GM10266 (cell line): ENCODE data around the gene C14orf39.

Experiments used
- DNase-seq: peaks from one replicate; pipeline ENCODE4 v3.0.0; 2012; ENCODE audit errors: extremely low spot score
- TF ChIP-seq, protein P1 (sequence below): IDR thresholded peaks from 2 replicates; pipeline ENCODE4 v1.5.1; 2012; ENCODE audit warnings: mild to moderate bottlenecking, low read depth; ENCODE audit not compliant: control insufficient read depth, insufficient read depth; ENCODE audit errors: missing control alignments

C14orf39 gene

DNA sequence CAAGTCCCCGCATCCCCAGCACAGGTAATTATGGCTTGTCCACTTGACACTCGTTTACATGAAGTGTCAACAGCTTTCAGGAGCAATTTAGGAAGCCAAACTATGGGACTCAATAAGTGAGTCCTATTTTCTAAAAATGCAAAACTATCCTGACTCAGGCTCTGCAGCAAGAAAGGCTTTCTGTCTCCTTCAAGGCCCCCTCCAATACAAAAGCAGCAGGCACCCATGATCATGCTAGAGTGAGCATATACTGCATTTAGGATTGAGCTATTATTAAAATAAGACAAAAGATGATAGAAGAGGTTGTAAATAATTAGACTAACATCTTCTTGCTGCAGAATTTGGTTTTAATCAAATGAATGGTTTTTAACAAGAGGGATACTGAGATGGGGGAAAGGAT lies 26.3 kb upstream of the C14orf39 start:
- TF ChIP-seq, protein P1, sequence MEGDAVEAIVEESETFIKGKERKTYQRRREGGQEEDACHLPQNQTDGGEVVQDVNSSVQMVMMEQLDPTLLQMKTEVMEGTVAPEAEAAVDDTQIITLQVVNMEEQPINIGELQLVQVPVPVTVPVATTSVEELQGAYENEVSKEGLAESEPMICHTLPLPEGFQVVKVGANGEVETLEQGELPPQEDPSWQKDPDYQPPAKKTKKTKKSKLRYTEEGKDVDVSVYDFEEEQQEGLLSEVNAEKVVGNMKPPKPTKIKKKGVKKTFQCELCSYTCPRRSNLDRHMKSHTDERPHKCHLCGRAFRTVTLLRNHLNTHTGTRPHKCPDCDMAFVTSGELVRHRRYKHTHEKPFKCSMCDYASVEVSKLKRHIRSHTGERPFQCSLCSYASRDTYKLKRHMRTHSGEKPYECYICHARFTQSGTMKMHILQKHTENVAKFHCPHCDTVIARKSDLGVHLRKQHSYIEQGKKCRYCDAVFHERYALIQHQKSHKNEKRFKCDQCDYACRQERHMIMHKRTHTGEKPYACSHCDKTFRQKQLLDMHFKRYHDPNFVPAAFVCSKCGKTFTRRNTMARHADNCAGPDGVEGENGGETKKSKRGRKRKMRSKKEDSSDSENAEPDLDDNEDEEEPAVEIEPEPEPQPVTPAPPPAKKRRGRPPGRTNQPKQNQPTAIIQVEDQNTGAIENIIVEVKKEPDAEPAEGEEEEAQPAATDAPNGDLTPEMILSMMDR = no peak
- no peak for DNase-seq

- TF ChIP-seq, protein P1 = no peak
- DNase-seq = peak; percentile 13
Measured at GRCh38 chr14:60510951-60511599, 25.2 kb upstream of the C14orf39 start.

- DNase-seq = peak; percentile 18
Measured at GRCh38 chr14:60510254-60510950, 24.5 kb upstream of the C14orf39 start.

GRCh38 chr14:60509438-60510253 lies 23.8 kb upstream of the C14orf39 start:
- no peak for DNase-seq

More at GRCh38 chr14:60510254-60510950, 24.5 kb upstream of the C14orf39 start:
- TF ChIP-seq, protein P1 = no peak

GRCh38 chr14:60508707-60509437 lies 23.0 kb upstream of the C14orf39 start, which contains the start of gene SIX6:
SIX6 (plus strand) TSS chr14:60509146; CDS start chr14:60509399, 253 bp downstream.
- DNase-seq = no peak
- TF ChIP-seq, protein P1 = no peak

More at GRCh38 chr14:60509438-60510253, 23.8 kb upstream of the C14orf39 start:
- TF ChIP-seq, protein P1 = no peak

- TF ChIP-seq, protein P1 = no peak
- DNase-seq = no peak
Measured at GRCh38 chr14:60508363-60508706, 22.5 kb upstream of the C14orf39 start.
